IMR-90 (cell line): Measurements from ENCODE around the gene C10orf71.

Experiments used
- CEBPB ChIP-seq: IDR thresholded peaks from 2 replicates; pipeline ENCODE4 v1.6.1; 2012; ENCODE audit warnings: low read depth, low read length, improper control_type of control experiment
- MXI1 ChIP-seq: IDR thresholded peaks from 2 replicates; pipeline ENCODE4 v1.6.1; 2012; ENCODE audit warnings: low read depth, mild to moderate bottlenecking, low read length, moderate library complexity, borderline replicate concordance
- POLR2A ChIP-seq: IDR thresholded peaks from 2 replicates; pipeline ENCODE4 v1.6.1; 2012; ENCODE audit warnings: mild to moderate bottlenecking, low read depth, low read length
- SMC3 ChIP-seq: fragments of 150-350 bp; IDR thresholded peaks from 2 replicates; pipeline ENCODE4 v1.6.1; 2016; ENCODE audit warnings: low read depth, mild to moderate bottlenecking, antibody characterized with exemption, low read length, moderate library complexity
- USF2 ChIP-seq: fragments of 150-350 bp; IDR thresholded peaks from 2 replicates; pipeline ENCODE4 v1.6.1; 2017; ENCODE audit warnings: mild to moderate bottlenecking, antibody characterized with exemption, low read length, low read depth
- TF ChIP-seq, protein P1 (sequence below): conservative IDR thresholded peaks from 2 replicates; pipeline ENCODE4 v1.5.1; 2012; ENCODE audit warnings: mild to moderate bottlenecking, low read depth, low read length, improper control_type of control experiment

GRCh38 chr10:49310460-49310859, 11.5 kb downstream of the C10orf71 start:
- TF ChIP-seq, protein P1, sequence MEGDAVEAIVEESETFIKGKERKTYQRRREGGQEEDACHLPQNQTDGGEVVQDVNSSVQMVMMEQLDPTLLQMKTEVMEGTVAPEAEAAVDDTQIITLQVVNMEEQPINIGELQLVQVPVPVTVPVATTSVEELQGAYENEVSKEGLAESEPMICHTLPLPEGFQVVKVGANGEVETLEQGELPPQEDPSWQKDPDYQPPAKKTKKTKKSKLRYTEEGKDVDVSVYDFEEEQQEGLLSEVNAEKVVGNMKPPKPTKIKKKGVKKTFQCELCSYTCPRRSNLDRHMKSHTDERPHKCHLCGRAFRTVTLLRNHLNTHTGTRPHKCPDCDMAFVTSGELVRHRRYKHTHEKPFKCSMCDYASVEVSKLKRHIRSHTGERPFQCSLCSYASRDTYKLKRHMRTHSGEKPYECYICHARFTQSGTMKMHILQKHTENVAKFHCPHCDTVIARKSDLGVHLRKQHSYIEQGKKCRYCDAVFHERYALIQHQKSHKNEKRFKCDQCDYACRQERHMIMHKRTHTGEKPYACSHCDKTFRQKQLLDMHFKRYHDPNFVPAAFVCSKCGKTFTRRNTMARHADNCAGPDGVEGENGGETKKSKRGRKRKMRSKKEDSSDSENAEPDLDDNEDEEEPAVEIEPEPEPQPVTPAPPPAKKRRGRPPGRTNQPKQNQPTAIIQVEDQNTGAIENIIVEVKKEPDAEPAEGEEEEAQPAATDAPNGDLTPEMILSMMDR = no peak
- TF ChIP-seq POLR2A (no peak), CEBPB (no peak), SMC3 (no peak), USF2 (no peak), MXI1 (no peak)
